Hippocampal formation (tissue), 2 donors: ENCODE measurements around the gene SLC50A1.

Source experiments
- DNase-seq, 2 donors: peaks; one replicate each; lab custom pipeline; 2025; lab: John Stamatoyannopoulos, UW

The SLC50A1 gene

DNA sequence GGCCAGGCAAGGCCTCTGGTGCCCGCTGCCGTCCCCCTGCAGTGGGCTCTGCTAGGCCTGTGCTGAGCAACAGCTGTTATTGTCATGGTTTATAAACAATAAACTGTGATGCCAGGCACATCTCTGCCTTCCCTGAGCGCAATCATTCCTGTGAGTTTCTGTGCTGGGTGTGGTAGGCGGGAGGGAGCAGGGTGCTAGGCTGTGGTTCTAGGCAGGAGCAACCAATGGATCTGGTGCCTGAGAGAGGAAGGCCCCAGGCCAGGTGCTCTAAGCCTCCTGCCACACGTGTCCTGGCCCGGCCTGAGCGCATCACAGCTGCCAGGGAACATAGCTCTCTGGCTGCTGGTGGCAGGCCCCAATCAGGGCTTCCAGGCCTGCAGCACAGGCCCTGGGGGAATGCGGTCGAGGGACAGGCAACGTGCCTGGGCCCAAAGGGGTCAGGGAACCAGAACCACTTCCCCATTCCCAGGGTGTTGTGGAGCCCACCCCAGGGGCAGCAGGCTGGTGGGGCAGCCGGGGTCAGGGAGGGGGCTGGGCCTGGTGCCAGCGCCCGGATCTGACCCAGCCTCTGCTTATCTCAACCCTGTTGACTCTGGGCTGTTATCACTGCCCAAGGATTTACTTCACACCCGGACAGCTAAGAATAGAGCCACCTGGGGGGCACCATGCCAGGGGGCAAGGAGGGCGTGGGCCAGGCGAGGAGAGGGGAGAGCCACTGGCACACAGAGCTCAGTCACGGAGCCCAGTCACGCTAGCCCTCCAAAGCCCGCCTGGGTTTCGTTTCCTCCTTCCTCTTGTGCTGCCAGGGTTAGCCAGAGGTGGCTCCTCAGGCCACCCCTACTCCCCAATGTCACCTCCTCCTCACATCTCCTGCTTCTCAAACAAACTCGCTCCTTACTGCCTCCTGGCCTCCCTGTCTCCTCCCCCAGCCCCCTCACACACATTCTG is 49.5 kb downstream of the SLC50A1 start:
- no peak for DNase-seq

DNA sequence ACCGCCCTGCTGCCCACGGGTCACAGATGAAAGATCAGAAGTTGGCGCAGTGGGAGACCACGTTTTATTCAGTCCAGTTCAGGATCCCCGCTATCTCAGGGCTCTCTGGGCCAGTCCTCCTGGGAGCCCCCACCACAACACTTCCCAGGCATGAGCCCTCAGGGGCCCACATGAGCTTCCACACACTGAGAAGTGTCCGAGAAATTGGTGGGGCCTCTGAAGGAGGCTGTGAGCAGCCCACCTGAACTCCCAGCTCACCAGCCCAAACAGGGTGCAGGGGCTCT is 50.1 kb downstream of the SLC50A1 start:
- no peak for DNase-seq

DNA sequence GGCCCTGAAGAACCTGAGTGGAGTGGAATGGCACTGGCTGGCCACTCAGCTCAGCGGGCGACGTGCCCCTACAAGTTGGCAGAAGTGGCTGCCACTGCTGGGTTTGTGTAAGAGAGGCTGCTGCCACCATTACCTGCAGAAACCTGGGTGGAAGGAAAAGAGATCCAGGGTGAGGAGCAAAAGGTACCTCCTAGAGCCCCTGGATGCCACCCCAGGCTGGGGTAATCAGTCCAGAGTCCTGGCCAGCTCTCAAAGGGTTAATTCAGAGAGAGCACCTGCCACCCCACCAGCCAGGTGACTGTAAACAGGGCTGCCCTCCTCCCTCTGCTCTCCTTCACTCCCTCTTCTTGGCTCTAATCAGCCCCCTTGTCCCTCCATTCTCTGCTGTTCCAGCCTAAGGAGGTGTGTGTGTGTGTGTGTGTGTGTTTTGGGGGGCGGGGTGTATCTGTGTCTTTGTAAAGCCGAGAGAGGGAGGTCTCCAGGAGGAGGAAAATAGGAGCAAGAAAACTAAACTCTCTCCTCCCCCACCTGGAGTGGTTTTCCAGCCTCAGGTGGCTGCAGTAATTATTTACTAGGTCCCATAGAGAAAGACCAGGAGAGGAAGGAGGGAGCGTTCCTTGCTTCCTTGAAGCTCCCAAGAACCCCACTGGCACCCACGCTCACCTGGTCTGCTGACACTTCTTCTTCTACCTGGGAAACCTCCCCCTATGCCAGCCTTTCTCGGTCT is 50.6 kb downstream of the SLC50A1 start:
- DNase-seq: no peak

DNA sequence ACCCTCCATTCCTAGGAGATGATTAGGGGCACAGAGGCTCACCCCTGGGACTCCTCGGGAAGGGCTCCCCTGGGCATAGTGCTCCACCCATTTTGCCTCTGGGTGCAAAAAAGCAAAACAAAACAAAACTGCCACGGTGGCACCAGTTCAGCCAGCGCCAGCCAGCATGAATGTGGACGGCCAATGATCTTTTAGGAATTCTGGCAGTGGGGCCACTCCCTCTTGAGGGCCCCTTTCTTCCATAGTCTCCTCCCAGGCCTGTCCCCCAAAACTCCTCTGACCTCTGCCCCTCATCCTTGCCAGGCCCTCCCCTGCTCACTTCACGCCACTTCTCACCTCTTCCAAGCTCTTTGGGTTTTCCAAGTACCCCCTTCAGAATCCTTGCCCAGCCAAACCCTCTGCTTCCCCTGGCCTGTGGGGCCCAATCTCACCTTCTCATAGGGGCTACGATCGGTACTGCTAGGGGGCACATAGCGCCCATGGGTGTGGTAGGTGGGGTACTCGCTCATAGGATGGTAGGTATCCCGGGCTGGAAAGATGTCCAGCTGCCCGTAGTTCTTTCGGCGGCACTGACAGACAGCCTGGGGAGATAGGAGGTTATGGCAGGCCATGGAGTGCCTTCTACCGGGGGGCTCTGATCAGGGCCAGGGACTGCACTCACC is 51.3 kb downstream of the SLC50A1 start:
- no peak for DNase-seq

GRCh38 chr1:155187456-155187891 is 51.8 kb downstream of the SLC50A1 start:
- no peak for DNase-seq

DNA sequence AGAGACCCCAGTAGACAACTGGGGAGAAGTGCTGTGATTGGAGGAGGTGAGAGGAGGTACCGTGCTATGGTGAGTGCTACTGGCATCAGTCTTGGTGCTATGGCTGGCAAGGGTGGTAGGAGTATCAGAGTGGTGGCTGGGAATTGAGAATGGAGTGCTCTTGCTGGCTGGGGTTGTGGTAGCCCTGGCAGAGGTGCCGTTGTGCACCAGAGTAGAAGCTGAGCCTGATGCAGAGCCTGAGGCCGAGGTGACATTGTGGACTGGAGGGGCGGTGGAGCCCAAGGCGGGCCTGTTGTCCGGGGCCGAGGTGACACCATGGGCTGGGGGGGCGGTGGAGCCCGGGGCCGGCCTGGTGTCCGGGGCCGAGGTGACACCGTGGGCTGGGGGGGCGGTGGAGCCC is 52.6 kb downstream of the SLC50A1 start:
- DNase-seq: no peak
